Measurements from ENCODE around the gene BICD1. TPM values are rescaled to one million over a fixed set of nuclear protein-coding genes. Genes with fewer than 3 reads are reported as not detected.
A peak's percentile ranks its signal among the peaks of the same experiment; 100 is the strongest.

BICD1 gene
- polyA plus RNA-seq, 2 of the 4 experiments (the other 2 are of a cell fraction): 13.0 to 24.3 TPM

DNA sequence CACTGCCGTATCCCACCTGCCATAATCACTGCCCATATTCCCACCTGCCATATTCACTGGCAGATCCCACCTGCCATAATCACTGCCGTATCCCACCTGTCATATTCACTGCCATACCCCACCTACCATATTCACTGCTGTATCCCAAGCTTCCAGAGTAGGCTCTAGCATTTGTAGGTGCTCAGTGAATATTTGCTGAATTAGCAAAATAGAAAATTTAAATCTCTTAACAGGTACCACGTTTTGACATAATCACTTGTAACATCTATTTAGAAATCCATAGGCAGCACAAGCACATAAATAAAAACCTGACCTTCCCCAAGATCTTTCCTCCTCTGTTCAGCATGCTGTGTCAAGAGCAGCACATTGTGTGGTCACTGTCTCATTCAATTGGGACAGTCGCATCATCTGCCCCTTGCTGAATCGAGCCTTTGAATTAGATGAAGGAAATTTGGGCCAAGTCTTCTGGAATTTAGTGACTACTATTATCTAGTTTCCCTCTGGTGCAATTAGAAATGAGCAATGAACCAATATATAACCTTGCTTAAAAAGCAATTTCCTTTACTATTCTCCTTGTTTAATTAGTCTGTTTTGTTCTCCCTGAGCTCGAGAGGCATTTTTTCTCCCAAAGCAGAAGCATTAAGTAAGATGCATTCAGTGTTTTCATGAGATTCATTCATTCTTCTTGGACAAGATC lies 147.8 kb downstream of the BICD1 start:
- no peak for ATAC-seq
- Histone ChIP-seq H3K4me3 (no peak overlapping the region), H3K4me1 (peaks cover 16% of the 10 kb centered on the region; the same call in 2 of the 3 replicates), H3K27ac (no peak overlapping the region), H3K9me3 (no peaks in the 10 kb centered on the region), H3K4me2 (no peak overlapping the region)
- ChIA-PET CTCF (no interaction called here), POLR2A (no interaction called here)
- no peak for TF ChIP-seq TFCP2L1 (CRISPR knock-in tag; IDR thresholded peaks at IDR 0.05)
- peak; percentile 96 for TF ChIP-seq MAFK (IDR thresholded peaks at IDR 0.05; ENCODE audit: partially characterized antibody)
- TF ChIP-seq HOXB13 (CRISPR knock-in tag; IDR thresholded peaks at IDR 0.05; ENCODE audit: low read depth): no peak
- FAIRE-seq: no peak
- no peak for DNase-seq (ENCODE audit: low read depth in 1 of 2, low spot score in 1 of 2)
- WGBS (ENCODE audit: missing lambda C conversion rate): 86% methylated on average over 6 of the region's 6 CpGs

DNA sequence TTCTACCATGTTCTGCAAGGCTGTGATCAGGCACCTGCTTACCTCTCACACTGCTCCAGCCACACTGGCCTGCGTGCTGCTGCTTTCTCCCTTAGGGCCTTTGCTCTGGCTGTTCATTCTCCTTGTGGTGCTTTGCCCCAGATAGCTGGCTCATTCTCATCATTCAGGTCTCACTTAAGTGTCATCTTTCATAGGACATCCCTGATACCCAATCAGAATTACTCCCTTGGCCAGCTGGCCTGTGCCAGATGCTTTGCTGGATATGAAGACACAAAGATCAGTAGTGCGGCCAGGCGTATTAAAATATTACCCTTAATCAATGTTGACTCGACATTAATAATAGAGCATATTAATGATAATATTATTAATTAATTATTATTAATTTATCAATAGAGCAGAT lies 148.9 kb downstream of the BICD1 start:
- no peak for FAIRE-seq
- ChIA-PET POLR2A (no interaction called here), CTCF (interaction anchor here (1.2 kb wide), 1 partner anchor 9 kb away, joined by 5 read pairs; no protein-coding TSS in a partner anchor)
- WGBS (ENCODE audit: missing lambda C conversion rate): 97% methylated on average over 4 of the region's 4 CpGs
- no peak for DNase-seq (ENCODE audit: low read depth in 1 of 2, low spot score in 1 of 2)
- Histone ChIP-seq H3K27ac (no peak overlapping the region), H3K4me2 (no peak overlapping the region), H3K4me3 (no peak overlapping the region), H3K4me1 (peaks cover 17% of the 10 kb centered on the region; the same call in 2 of the 3 replicates), H3K9me3 (no peaks in the 10 kb centered on the region)
- no peak for TF ChIP-seq NFE2L2 (conservative IDR thresholded peaks at IDR 0.05; ENCODE audit: low read length)
- no peak for TF ChIP-seq RARB (CRISPR knock-in tag; IDR thresholded peaks at IDR 0.05)
- no peak for TF ChIP-seq NR3C1 (IDR thresholded peaks at IDR 0.05)
- no peak for TF ChIP-seq ESRRA (IDR thresholded peaks at IDR 0.05; ENCODE audit: borderline replicate concordance, low read length)
- TF ChIP-seq, protein P1, sequence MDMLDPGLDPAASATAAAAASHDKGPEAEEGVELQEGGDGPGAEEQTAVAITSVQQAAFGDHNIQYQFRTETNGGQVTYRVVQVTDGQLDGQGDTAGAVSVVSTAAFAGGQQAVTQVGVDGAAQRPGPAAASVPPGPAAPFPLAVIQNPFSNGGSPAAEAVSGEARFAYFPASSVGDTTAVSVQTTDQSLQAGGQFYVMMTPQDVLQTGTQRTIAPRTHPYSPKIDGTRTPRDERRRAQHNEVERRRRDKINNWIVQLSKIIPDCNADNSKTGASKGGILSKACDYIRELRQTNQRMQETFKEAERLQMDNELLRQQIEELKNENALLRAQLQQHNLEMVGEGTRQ (IDR thresholded peaks at IDR 0.05): no peak
- TF ChIP-seq MAFK (IDR thresholded peaks at IDR 0.05; ENCODE audit: partially characterized antibody): no peak
- no peak for TF ChIP-seq EHF (CRISPR knock-in tag; IDR thresholded peaks at IDR 0.05)
- no peak for TF ChIP-seq RAD21 (conservative IDR thresholded peaks at IDR 0.05 in 1 of 2, IDR thresholded peaks at IDR 0.05 in 1 of 2)
- TF ChIP-seq BHLHE40 (IDR thresholded peaks at IDR 0.05; ENCODE audit: low read depth, low read length): no peak
- TF ChIP-seq KDM1A (IDR thresholded peaks at IDR 0.05; ENCODE audit: low read depth): no peak
- TF ChIP-seq, protein P2, sequence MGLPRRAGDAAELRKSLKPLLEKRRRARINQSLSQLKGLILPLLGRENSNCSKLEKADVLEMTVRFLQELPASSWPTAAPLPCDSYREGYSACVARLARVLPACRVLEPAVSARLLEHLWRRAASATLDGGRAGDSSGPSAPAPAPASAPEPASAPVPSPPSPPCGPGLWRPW (IDR thresholded peaks at IDR 0.05): no peak
- TF ChIP-seq, protein P3, sequence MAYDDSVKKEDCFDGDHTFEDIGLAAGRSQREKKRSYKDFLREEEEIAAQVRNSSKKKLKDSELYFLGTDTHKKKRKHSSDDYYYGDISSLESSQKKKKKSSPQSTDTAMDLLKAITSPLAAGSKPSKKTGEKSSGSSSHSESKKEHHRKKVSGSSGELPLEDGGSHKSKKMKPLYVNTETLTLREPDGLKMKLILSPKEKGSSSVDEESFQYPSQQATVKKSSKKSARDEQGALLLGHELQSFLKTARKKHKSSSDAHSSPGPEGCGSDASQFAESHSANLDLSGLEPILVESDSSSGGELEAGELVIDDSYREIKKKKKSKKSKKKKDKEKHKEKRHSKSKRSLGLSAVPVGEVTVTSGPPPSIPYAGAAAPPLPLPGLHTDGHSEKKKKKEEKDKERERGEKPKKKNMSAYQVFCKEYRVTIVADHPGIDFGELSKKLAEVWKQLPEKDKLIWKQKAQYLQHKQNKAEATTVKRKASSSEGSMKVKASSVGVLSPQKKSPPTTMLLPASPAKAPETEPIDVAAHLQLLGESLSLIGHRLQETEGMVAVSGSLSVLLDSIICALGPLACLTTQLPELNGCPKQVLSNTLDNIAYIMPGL (CRISPR knock-in tag; IDR thresholded peaks at IDR 0.05; ENCODE audit: borderline replicate concordance): no peak
- no peak for TF ChIP-seq MAZ (IDR thresholded peaks at IDR 0.05; ENCODE audit: borderline replicate concordance, low read depth, low read length)
- no peak for TF ChIP-seq RFX5 (IDR thresholded peaks at IDR 0.05)
- TF ChIP-seq ZSCAN20 (CRISPR knock-in tag; IDR thresholded peaks at IDR 0.05): no peak
- ATAC-seq: no peak

DNA sequence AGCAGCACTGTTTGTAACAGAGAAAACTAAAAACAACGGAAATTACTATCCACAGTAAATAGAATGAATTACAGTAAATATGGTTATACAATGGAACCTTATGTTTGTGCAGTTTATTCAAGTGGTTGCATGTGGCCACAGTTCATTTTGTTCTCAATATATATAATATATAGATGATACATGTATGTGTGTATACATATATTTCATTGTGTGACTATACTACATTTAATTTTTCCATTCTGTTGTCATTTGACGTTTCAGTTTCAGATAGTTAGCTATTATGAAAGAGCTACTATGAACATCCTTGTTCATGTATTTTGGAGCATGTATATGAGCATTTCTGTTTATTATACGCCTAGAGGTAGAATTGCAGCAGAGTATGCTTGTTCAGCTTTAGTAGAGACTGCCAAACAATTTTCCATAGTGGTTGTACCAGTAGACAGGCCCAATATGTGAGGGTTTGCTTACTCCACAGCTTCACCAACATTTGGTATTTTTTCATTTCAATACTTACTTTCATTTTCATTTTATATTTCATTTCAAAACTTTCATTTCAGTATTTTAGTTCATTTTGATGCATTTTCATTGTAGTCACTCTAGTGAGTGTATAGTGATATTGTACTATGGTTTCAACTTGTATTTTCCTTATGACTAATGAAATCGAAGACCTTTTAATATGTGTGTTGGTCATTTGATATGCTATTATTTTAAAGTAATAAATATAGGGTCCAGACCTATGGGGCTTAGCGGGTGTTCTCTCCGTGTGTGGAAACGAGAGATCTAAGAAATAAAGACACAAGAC lies 151.2 kb downstream of the BICD1 start:
- Histone ChIP-seq H3K4me3 (no peak overlapping the region), H3K9me3 (no peaks in the 10 kb centered on the region), H3K4me1 (peaks cover 15% of the 10 kb centered on the region; the same call in 2 of the 3 replicates), H3K27ac (no peak overlapping the region), H3K4me2 (no peak overlapping the region)
- ChIA-PET POLR2A (no interaction called here), CTCF (interaction anchor here (1.0 to 1.5 kb wide), 3 partner anchors 23 to 604 kb away, joined by 3 to 4 read pairs (median 3); no protein-coding TSS in a partner anchor)
- 93% methylated on average over 7 of the region's 7 CpGs for WGBS (ENCODE audit: missing lambda C conversion rate)
- ATAC-seq (no peak), DNase-seq (ENCODE audit: low read depth in 1 of 2, low spot score in 1 of 2) (no peak), FAIRE-seq (no peak)
- no peak for TF ChIP-seq CHD4 (IDR thresholded peaks at IDR 0.05; ENCODE audit: borderline replicate concordance)
- TF ChIP-seq FOSB (CRISPR knock-in tag; IDR thresholded peaks at IDR 0.05): no peak
